ENCODE data around the gene CCDC106. TPM values are rescaled to one million over a fixed set of nuclear protein-coding genes. Genes with fewer than 3 reads are reported as not detected.

CCDC106 gene
- total RNA-seq, 3 donors from 2014 or later (not counting 1 experiment from before 2014, with no cell fraction given): 2.0 to 3.2 (median 3.2) TPM

DNA sequence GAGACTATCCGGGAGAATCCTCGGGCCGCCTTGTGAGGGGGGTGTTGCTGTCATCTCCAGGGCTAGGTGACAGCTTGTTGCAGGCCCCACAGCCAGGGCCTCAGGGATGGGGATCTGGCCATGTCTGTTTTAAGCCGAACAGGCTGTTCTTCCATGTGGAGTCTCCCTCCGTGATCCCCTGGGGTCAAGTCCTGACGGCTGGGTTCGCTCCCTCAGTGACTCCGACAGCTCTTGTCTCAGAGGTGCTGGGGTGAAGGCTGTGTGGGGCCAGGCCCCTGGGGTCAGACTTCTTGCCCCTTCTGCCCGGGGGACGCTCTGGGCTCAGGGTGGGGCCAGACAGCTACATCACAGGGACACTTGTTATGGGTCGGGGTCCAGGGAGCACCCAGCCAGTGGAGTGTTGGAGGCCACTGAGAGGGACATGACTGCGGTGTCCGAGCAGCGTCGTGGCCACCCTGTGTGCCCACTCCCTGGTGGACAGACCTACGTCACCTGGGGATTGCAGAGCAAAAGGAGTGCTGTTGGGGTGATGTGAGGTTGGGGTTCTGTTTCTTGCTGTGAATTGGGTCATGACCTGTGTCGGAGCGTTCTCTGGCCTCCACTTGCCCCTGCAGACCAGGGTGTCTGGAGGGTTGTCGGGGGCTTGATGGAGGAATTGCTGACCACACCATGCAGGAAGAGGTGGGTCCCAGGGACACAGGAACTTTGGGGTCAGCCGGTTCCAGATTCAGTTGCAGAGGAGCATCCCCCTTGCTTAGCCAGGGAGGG, 48.5 kb downstream of the CCDC106 start:
- H3K4me3 Mint-ChIP-seq: no peak overlapping the region
- peaks cover 43% of the 10 kb centered on the region for H3K36me3 ChIP-seq (ENCODE audit: control insufficient read depth, insufficient read depth, low read length)
- no peaks in the 10 kb centered on the region for H3K4me1 Mint-ChIP-seq
- 99% methylated on average over 20 of the region's 20 CpGs for WGBS (ENCODE audit: insufficient coverage)
- DNase-seq (no peak), ATAC-seq (no peak)
- H3K36me3 Mint-ChIP-seq: no peaks in the 10 kb centered on the region
- no peak overlapping the region for H3K4me3 ChIP-seq (ENCODE audit: low read length)
- intact Hi-C loops (cut with micrococcal nuclease): no loop called here
- no peaks in the 10 kb centered on the region for H3K27me3 Mint-ChIP-seq (ENCODE audit: low read depth in 2 of 2)
- TF ChIP-seq, protein P1, sequence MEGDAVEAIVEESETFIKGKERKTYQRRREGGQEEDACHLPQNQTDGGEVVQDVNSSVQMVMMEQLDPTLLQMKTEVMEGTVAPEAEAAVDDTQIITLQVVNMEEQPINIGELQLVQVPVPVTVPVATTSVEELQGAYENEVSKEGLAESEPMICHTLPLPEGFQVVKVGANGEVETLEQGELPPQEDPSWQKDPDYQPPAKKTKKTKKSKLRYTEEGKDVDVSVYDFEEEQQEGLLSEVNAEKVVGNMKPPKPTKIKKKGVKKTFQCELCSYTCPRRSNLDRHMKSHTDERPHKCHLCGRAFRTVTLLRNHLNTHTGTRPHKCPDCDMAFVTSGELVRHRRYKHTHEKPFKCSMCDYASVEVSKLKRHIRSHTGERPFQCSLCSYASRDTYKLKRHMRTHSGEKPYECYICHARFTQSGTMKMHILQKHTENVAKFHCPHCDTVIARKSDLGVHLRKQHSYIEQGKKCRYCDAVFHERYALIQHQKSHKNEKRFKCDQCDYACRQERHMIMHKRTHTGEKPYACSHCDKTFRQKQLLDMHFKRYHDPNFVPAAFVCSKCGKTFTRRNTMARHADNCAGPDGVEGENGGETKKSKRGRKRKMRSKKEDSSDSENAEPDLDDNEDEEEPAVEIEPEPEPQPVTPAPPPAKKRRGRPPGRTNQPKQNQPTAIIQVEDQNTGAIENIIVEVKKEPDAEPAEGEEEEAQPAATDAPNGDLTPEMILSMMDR (IDR thresholded peaks at IDR 0.05): no peak
- no peaks in the 10 kb centered on the region for H3K9me3 ChIP-seq (ENCODE audit: control insufficient read depth, insufficient read depth, low read length)
- no peaks in the 10 kb centered on the region for H3K4me1 ChIP-seq (ENCODE audit: control insufficient read depth, insufficient read depth, low read length)
- H3K27ac ChIP-seq (ENCODE audit: low read length): no peak overlapping the region
- H3K27ac Mint-ChIP-seq: no peak overlapping the region
- no peaks in the 10 kb centered on the region for H3K27me3 ChIP-seq (ENCODE audit: control insufficient read depth, insufficient read depth, low read length)
- no peaks in the 10 kb centered on the region for H3K9me3 Mint-ChIP-seq

DNA sequence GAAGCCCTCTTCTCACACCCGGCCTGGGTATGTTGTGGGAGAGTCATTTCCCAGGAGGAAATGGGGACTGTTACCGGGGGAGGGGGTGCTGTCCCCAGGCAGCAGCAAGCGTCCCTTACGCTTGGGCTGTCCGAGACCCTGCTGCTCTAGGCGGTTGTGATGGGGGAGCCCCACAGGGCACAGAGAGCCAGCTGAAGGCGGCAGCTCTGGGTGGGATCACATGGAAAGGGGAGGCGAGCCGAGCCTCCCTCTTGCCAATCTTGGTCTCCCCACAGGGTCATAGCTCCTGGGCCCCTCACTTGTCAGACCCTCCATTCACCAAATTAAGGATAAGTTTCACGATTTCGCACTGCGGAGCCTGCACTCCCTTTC, 49.0 kb downstream of the CCDC106 start:
- H3K9me3 ChIP-seq (ENCODE audit: control insufficient read depth, insufficient read depth, low read length): no peaks in the 10 kb centered on the region
- intact Hi-C loops (cut with micrococcal nuclease): no loop called here
- no peak overlapping the region for H3K27ac ChIP-seq (ENCODE audit: low read length)
- Mint-ChIP-seq H3K4me3 (no peak overlapping the region), H3K9me3 (no peaks in the 10 kb centered on the region), H3K27ac (no peak overlapping the region), H3K27me3 (ENCODE audit: low read depth in 2 of 2) (no peaks in the 10 kb centered on the region), H3K4me1 (no peaks in the 10 kb centered on the region), H3K36me3 (no peaks in the 10 kb centered on the region)
- ATAC-seq (no peak), DNase-seq (no peak)
- TF ChIP-seq, protein P1 (IDR thresholded peaks at IDR 0.05): no peak
- no peaks in the 10 kb centered on the region for H3K4me1 ChIP-seq (ENCODE audit: control insufficient read depth, insufficient read depth, low read length)
- no peak overlapping the region for H3K4me3 ChIP-seq (ENCODE audit: low read length)
- 88% methylated on average over 9 of the region's 12 CpGs for WGBS (ENCODE audit: insufficient coverage)
- peaks cover 37% of the 10 kb centered on the region for H3K36me3 ChIP-seq (ENCODE audit: control insufficient read depth, insufficient read depth, low read length)
- H3K27me3 ChIP-seq (ENCODE audit: control insufficient read depth, insufficient read depth, low read length): no peaks in the 10 kb centered on the region

DNA sequence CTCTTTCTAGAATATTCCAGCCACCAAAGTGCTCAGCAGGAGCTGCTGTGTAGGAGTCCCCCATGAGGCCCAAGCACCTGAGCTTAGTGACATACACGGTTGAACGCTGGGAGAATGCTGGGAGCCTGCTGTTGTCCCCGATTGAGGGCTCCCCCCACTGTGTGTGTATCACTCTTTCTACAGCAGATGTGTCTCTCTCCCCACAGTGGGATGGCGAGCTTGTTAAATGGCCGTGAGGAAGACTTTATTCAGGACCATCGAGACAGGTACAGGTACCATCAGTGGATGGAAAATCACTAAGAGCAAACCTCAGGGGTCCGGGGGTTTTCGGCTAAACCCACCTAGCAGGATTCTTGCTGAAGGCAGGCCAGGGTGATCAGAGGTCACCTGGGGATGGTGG, 49.7 kb downstream of the CCDC106 start:
- no peaks in the 10 kb centered on the region for H3K27me3 ChIP-seq (ENCODE audit: control insufficient read depth, insufficient read depth, low read length)
- no peak overlapping the region for H3K4me3 ChIP-seq (ENCODE audit: low read length)
- no peaks in the 10 kb centered on the region for H3K4me1 ChIP-seq (ENCODE audit: control insufficient read depth, insufficient read depth, low read length)
- ATAC-seq (no peak), DNase-seq (no peak)
- 98% methylated on average over 8 of the region's 8 CpGs for WGBS (ENCODE audit: insufficient coverage)
- H3K4me3 Mint-ChIP-seq: no peak overlapping the region
- H3K9me3 ChIP-seq (ENCODE audit: control insufficient read depth, insufficient read depth, low read length): no peaks in the 10 kb centered on the region
- H3K27me3 Mint-ChIP-seq (ENCODE audit: low read depth in 2 of 2): no peaks in the 10 kb centered on the region
- H3K36me3 Mint-ChIP-seq: no peaks in the 10 kb centered on the region
- H3K36me3 ChIP-seq (ENCODE audit: control insufficient read depth, insufficient read depth, low read length): peaks cover 37% of the 10 kb centered on the region
- no peak overlapping the region for H3K27ac ChIP-seq (ENCODE audit: low read length)
- intact Hi-C loops (cut with micrococcal nuclease): no loop called here
- TF ChIP-seq, protein P1 (IDR thresholded peaks at IDR 0.05): no peak
- peak overlapping the region in 1 of 2 donors; percentile 15 for H3K27ac Mint-ChIP-seq
- no peaks in the 10 kb centered on the region for H3K9me3 Mint-ChIP-seq
- H3K4me1 Mint-ChIP-seq: no peaks in the 10 kb centered on the region

DNA sequence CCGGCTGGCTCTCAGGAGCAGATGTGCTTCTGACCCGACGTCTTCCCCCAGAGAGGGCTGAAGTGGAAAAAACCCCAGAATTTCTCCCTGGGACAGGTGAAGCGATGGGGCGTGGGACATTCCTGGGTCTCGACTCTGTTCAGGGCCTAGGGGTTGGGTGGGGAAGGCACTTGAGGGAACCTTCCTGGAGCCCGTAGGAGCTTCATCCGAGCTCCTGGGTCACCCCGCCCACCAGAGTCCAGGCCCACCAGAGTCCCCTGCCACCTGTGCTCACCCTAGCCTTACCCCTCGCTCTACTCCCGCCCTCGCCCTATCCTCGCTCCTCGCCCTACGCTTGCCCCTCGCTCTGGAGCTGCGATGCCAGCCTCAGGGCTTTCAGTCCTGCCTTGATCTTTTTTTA, 50.2 kb downstream of the CCDC106 start:
- H3K9me3 Mint-ChIP-seq: no peaks in the 10 kb centered on the region
- H3K4me1 ChIP-seq (ENCODE audit: control insufficient read depth, insufficient read depth, low read length): no peaks in the 10 kb centered on the region
- TF ChIP-seq, protein P1 (IDR thresholded peaks at IDR 0.05): no peak
- ATAC-seq: no peak
- intact Hi-C loops (cut with micrococcal nuclease): no loop called here
- 98% methylated on average over 16 of the region's 17 CpGs for WGBS (ENCODE audit: insufficient coverage)
- H3K36me3 ChIP-seq (ENCODE audit: control insufficient read depth, insufficient read depth, low read length): peaks cover 33% of the 10 kb centered on the region
- H3K36me3 Mint-ChIP-seq: no peaks in the 10 kb centered on the region
- no peaks in the 10 kb centered on the region for H3K27me3 ChIP-seq (ENCODE audit: control insufficient read depth, insufficient read depth, low read length)
- H3K9me3 ChIP-seq (ENCODE audit: control insufficient read depth, insufficient read depth, low read length): no peaks in the 10 kb centered on the region
- peak overlapping the region in 1 of 2 donors; percentile 8 for H3K27ac Mint-ChIP-seq
- no peaks in the 10 kb centered on the region for H3K27me3 Mint-ChIP-seq (ENCODE audit: low read depth in 2 of 2)
- H3K4me3 ChIP-seq (ENCODE audit: low read length): no peak overlapping the region
- H3K27ac ChIP-seq (ENCODE audit: low read length): no peak overlapping the region
- H3K4me3 Mint-ChIP-seq: no peak overlapping the region
- H3K4me1 Mint-ChIP-seq: no peaks in the 10 kb centered on the region
- DNase-seq: no peak
